ENCODE measurements around the gene DENND1A. TPM values are rescaled to one million over a fixed set of nuclear protein-coding genes. Genes with fewer than 3 reads are reported as not detected.

Gene DENND1A
- total RNA-seq, 1 experiment from 2014 or later, result 23.5 TPM

DNA sequence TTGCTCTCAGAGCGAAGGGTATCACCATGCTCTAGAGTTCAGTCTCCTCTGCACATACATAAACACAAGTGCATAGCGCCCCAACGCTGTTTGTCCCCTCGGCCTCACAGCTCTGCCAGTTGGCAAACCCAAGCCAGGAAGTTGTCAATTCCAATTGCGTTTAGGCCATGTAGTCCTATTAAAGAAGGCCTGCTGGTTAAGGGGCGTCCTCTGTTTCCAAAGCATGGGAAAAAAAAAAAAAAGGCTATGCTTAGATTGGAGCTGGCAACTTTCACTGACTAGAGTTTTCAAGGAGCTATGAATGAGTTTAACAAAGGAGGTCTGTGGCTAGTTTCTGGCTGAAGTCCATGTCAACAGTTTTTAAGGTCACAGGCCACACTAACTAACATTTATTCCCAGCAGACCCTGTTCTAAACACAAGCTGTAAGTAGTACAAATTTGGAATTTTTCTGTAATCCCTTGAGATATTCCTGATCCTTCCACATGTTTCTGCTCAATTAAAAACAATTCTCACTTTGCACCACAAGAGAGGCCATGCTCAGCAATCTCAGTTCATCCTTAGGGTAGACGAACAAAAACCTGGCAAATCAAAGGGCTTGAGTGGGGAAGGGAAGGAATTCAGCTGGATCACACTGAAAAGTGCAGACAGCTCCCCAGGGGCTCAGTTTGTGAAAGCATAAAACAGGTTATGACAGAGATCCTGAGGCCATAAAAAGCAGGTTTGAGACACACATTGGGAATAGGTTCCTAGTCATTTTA lies 187.7 kb downstream of the DENND1A start:
- ATAC-seq, result no peak
- no peak overlapping the region for H3K27ac Mint-ChIP-seq
- CTCF ChIA-PET, result interaction anchor here (0.7 kb wide), 1 partner anchor 109 kb away, joined by 3 read pairs; no protein-coding TSS in a partner anchor
- H3K4me3 Mint-ChIP-seq, result no peak overlapping the region
- no peak for TF ChIP-seq NFE2L1 (CRISPR knock-in tag; IDR thresholded peaks at IDR 0.05)
- TF ChIP-seq SMAD4 (CRISPR knock-in tag; IDR thresholded peaks at IDR 0.05), result no peak
- no peak for TF ChIP-seq TCF7 (CRISPR knock-in tag; IDR thresholded peaks at IDR 0.05; ENCODE audit: low read depth)
- TF ChIP-seq SP1 (CRISPR knock-in tag; conservative IDR thresholded peaks at IDR 0.05), result no peak
- no peak for TF ChIP-seq CREM (CRISPR knock-in tag; IDR thresholded peaks at IDR 0.05)
- TF ChIP-seq, protein P1, sequence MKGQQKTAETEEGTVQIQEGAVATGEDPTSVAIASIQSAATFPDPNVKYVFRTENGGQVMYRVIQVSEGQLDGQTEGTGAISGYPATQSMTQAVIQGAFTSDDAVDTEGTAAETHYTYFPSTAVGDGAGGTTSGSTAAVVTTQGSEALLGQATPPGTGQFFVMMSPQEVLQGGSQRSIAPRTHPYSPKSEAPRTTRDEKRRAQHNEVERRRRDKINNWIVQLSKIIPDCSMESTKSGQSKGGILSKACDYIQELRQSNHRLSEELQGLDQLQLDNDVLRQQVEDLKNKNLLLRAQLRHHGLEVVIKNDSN (CRISPR knock-in tag; IDR thresholded peaks at IDR 0.05), result no peak
- TF ChIP-seq, protein P2, sequence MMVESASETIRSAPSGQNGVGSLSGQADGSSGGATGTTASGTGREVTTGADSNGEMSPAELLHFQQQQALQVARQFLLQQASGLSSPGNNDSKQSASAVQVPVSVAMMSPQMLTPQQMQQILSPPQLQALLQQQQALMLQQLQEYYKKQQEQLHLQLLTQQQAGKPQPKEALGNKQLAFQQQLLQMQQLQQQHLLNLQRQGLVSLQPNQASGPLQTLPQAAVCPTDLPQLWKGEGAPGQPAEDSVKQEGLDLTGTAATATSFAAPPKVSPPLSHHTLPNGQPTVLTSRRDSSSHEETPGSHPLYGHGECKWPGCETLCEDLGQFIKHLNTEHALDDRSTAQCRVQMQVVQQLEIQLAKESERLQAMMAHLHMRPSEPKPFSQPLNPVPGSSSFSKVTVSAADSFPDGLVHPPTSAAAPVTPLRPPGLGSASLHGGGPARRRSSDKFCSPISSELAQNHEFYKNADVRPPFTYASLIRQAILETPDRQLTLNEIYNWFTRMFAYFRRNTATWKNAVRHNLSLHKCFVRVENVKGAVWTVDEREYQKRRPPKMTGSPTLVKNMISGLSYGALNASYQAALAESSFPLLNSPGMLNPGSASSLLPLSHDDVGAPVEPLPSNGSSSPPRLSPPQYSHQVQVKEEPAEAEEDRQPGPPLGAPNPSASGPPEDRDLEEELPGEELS (CRISPR knock-in tag; IDR thresholded peaks at IDR 0.05), result no peak
- TF ChIP-seq GRHL2 (CRISPR knock-in tag; IDR thresholded peaks at IDR 0.05; ENCODE audit: insufficient replicate concordance, severe bottlenecking), result no peak
- no peak for DNase-seq (ENCODE audit: low spot score)
- no peaks in the 10 kb centered on the region for H3K36me3 Mint-ChIP-seq
- peaks cover 12% of the 10 kb centered on the region for H3K4me1 Mint-ChIP-seq
- POLR2A ChIA-PET, result no interaction called here
- H3K9me3 Mint-ChIP-seq, result no peaks in the 10 kb centered on the region
- H3K27me3 Mint-ChIP-seq (ENCODE audit: low read depth), result no peaks in the 10 kb centered on the region

DNA sequence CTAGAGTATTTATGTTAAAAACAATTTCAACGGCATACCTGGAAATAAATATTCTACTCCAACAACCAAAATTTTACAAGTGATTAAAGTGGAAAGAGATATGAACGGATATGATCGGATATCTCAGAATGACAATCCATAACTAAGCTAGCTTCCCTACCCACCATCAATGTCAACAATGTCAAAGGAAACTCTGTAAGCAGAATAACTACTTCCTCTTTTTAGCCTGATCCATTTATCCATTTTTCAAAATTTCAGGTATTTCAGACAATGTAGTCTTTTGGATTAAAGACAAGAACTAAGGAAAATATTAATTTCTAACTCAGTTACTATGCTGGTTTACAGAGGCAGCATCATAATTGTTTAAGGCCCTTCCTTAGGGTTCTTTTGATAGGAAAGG lies 188.7 kb downstream of the DENND1A start:
- Mint-ChIP-seq H3K27me3 (ENCODE audit: low read depth) (no peaks in the 10 kb centered on the region), H3K36me3 (no peaks in the 10 kb centered on the region), H3K27ac (no peak overlapping the region), H3K4me1 (peaks cover 10% of the 10 kb centered on the region), H3K9me3 (no peaks in the 10 kb centered on the region), H3K4me3 (no peak overlapping the region)
- ChIA-PET CTCF (interaction anchor here (0.7 kb wide), 1 partner anchor 17 kb away, joined by 3 read pairs; no protein-coding TSS in a partner anchor), POLR2A (no interaction called here)
- ATAC-seq (no peak), DNase-seq (ENCODE audit: low spot score) (no peak)
- TF ChIP-seq JUN (CRISPR knock-in tag; IDR thresholded peaks at IDR 0.05) (no peak), ZNF416 (CRISPR knock-in tag; IDR thresholded peaks at IDR 0.05) (no peak), ZNF232 (CRISPR knock-in tag; IDR thresholded peaks at IDR 0.05) (no peak), EMX1 (CRISPR knock-in tag; IDR thresholded peaks at IDR 0.05) (no peak), MXD4 (CRISPR knock-in tag; IDR thresholded peaks at IDR 0.05; ENCODE audit: borderline replicate concordance) (no peak), NR1H2 (CRISPR knock-in tag; IDR thresholded peaks at IDR 0.05) (no peak), GABPB1 (CRISPR knock-in tag; IDR thresholded peaks at IDR 0.05) (no peak), ZNF138 (CRISPR knock-in tag; conservative IDR thresholded peaks at IDR 0.05) (no peak), IRF2 (CRISPR knock-in tag; IDR thresholded peaks at IDR 0.05; ENCODE audit: borderline replicate concordance, low read depth) (no peak), TP53 (CRISPR knock-in tag; IDR thresholded peaks at IDR 0.05) (no peak), SMAD4 (CRISPR knock-in tag; IDR thresholded peaks at IDR 0.05) (no peak), TEAD4 (CRISPR knock-in tag; IDR thresholded peaks at IDR 0.05) (no peak)
- TF ChIP-seq, protein P3, sequence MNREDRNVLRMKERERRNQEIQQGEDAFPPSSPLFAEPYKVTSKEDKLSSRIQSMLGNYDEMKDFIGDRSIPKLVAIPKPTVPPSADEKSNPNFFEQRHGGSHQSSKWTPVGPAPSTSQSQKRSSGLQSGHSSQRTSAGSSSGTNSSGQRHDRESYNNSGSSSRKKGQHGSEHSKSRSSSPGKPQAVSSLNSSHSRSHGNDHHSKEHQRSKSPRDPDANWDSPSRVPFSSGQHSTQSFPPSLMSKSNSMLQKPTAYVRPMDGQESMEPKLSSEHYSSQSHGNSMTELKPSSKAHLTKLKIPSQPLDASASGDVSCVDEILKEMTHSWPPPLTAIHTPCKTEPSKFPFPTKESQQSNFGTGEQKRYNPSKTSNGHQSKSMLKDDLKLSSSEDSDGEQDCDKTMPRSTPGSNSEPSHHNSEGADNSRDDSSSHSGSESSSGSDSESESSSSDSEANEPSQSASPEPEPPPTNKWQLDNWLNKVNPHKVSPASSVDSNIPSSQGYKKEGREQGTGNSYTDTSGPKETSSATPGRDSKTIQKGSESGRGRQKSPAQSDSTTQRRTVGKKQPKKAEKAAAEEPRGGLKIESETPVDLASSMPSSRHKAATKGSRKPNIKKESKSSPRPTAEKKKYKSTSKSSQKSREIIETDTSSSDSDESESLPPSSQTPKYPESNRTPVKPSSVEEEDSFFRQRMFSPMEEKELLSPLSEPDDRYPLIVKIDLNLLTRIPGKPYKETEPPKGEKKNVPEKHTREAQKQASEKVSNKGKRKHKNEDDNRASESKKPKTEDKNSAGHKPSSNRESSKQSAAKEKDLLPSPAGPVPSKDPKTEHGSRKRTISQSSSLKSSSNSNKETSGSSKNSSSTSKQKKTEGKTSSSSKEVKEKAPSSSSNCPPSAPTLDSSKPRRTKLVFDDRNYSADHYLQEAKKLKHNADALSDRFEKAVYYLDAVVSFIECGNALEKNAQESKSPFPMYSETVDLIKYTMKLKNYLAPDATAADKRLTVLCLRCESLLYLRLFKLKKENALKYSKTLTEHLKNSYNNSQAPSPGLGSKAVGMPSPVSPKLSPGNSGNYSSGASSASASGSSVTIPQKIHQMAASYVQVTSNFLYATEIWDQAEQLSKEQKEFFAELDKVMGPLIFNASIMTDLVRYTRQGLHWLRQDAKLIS (CRISPR knock-in tag; IDR thresholded peaks at IDR 0.05; ENCODE audit: borderline replicate concordance), result no peak
- TF ChIP-seq, protein P4, sequence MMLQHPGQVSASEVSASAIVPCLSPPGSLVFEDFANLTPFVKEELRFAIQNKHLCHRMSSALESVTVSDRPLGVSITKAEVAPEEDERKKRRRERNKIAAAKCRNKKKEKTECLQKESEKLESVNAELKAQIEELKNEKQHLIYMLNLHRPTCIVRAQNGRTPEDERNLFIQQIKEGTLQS (CRISPR knock-in tag; conservative IDR thresholded peaks at IDR 0.05), result no peak
